Stomach (tissue), 9 donors: ENCODE data around the gene EPG5. TPM values are rescaled to one million over a fixed set of nuclear protein-coding genes. Genes with fewer than 3 reads are reported as not detected.

Source experiments
- DNase-seq, 2 donors: peaks; one replicate each; pipeline versions ENCODE4 v3.0.0 to v3.0.0-alpha.2; 2013 to 2019
- H3K27ac ChIP-seq, 5 donors: fragments of 200-600 bp in 4 of 5; sonication (generic) in 4 of 5; one replicate each; pipeline ENCODE4 v1.5.1; 2013 to 2019; ENCODE audit warnings: mild to moderate bottlenecking in 1 of 5, moderate library complexity in 1 of 5
- H3K27me3 ChIP-seq, 3 donors: fragments of 200-600 bp; sonication (generic); one replicate each; pipeline ENCODE4 v1.5.1; 2017 to 2019; ENCODE audit warnings: mixed run types in 1 of 3
- H3K36me3 ChIP-seq, 4 donors: fragments of 200-600 bp; sonication (generic); 1 replicate in 3 of 4; 2 replicates in 1 of 4; pipeline ENCODE4 v1.5.1; 2016 to 2019
- H3K4me1 ChIP-seq, 4 donors: fragments of 200-600 bp; sonication (generic); one replicate each; pipeline ENCODE4 v1.5.1; 2016 to 2019
- H3K4me3 ChIP-seq, 4 donors: fragments of 200-600 bp; sonication (generic) in 3 of 4; one replicate each; pipeline ENCODE4 v1.5.1; 2016 to 2019; ENCODE audit warnings: mild to moderate bottlenecking in 1 of 4
- H3K9me3 ChIP-seq, 4 donors: fragments of 200-600 bp; sonication (generic); one replicate each; pipeline ENCODE4 v1.5.1; 2016 to 2019
- EP300 ChIP-seq: sonication (generic); formaldehyde crosslinking; IDR thresholded peaks from one replicate; pipeline ENCODE4 v1.6.1; 2017; ENCODE audit warnings: antibody characterized with exemption
- POLR2A ChIP-seq, 4 donors: fragments of 450-650 bp; IDR thresholded peaks; one replicate each; pipeline ENCODE4 v1.6.1; 2016; ENCODE audit warnings: antibody characterized with exemption in 4 of 4, control low read depth in 2 of 4, mild to moderate bottlenecking in 1 of 4, moderate library complexity in 1 of 4
- POLR2AphosphoS5 ChIP-seq, 3 donors: sonication (generic); formaldehyde crosslinking; IDR thresholded peaks; one replicate each; pipeline ENCODE4 v1.6.1; 2016; ENCODE audit warnings: antibody characterized with exemption in 3 of 3
- WGBS, 5 donors: extraction: QIAGEN DNeasy Blood & Tissue Kit in 3 of 5; methylation state at CpG; one replicate each; pipeline versions ENCODE4 v1.1.5 to v1.1.7; 2013 to 2018; 5-methylcytosine and 5-hydroxymethylcytosine counted together
- intact Hi-C: fragments of 100-400 bp; cut with DNase I; formaldehyde crosslinking; loops from one replicate; pipeline ENCODE4 v1.15.1; 2023; ENCODE audit warnings: low total_unique reads
- polyA plus RNA-seq, 3 donors: library from polyadenylated mRNA; stranded (reverse); fragments of 200-250 nt; gene quantifications; one replicate each; pipeline ENCODE4 v1.2.3, GENCODE V29; 2013
- total RNA-seq, 5 donors: library from RNA; depleted of rRNA; stranded (reverse); fragments of >200 nt; gene quantifications; one replicate each; pipeline versions ENCODE4 v1.1.0 to v1.2.3, GENCODE V29; 2014 to 2016
- TF ChIP-seq, protein P1 (sequence below), 7 experiments: fragments of 450-650 bp in 4 of 7; fragments of 200-600 bp in 3 of 7; sonication (generic) in 3 of 7; IDR thresholded peaks; one replicate each; pipeline ENCODE4 v1.5.1; 2016 to 2019; ENCODE audit warnings: antibody characterized with exemption in 7 of 7, control low read depth in 2 of 7, mild to moderate bottlenecking in 1 of 7
- donor health status: healthy with polysubstance abuse.
- donor health status: Bipolar disorder and iron deficiency.
- donor health status: healthy.

The EPG5 gene
- total and polyA plus RNA-seq, 8 donors, result 2.0 to 52.9 (median 17.7) TPM

DNA sequence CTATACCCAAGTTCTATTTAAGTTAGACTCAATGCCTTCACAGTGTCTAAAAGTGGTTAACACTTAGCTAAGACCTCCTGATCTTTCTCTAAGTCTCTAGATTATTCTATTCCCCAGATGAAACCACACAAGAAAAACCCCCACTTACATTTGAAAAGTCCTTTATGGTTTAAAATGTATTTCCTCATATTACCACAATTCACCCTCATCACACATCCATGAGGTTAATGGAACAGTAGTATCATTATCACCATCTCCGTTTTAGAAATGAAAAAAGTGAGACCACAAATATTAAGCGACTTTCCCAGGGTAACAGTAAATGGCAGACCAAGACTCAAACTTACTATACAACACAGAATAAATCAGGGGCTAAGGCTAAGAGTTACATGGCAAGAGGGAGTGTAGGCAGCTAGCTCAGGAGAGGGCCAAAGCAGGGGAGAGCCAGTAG is 28.6 kb downstream of the EPG5 start:
- Histone ChIP-seq H3K4me1 (no peaks in the 10 kb centered on the region), H3K36me3 (peaks cover 54 to 99% (median 97%) of the 10 kb centered on the region in 4 donors), H3K4me3 (no peak overlapping the region), H3K9me3 (no peaks in the 10 kb centered on the region), H3K27me3 (no peaks in the 10 kb centered on the region), H3K27ac (no peak overlapping the region)
- TF ChIP-seq POLR2A (IDR thresholded peaks at IDR 0.05) (no peak), EP300 (no peak), POLR2AphosphoS5 (IDR thresholded peaks at IDR 0.05) (no peak)
- TF ChIP-seq, protein P1, sequence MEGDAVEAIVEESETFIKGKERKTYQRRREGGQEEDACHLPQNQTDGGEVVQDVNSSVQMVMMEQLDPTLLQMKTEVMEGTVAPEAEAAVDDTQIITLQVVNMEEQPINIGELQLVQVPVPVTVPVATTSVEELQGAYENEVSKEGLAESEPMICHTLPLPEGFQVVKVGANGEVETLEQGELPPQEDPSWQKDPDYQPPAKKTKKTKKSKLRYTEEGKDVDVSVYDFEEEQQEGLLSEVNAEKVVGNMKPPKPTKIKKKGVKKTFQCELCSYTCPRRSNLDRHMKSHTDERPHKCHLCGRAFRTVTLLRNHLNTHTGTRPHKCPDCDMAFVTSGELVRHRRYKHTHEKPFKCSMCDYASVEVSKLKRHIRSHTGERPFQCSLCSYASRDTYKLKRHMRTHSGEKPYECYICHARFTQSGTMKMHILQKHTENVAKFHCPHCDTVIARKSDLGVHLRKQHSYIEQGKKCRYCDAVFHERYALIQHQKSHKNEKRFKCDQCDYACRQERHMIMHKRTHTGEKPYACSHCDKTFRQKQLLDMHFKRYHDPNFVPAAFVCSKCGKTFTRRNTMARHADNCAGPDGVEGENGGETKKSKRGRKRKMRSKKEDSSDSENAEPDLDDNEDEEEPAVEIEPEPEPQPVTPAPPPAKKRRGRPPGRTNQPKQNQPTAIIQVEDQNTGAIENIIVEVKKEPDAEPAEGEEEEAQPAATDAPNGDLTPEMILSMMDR (IDR thresholded peaks at IDR 0.05), result no peak
- DNase-seq, result no peak
- 52 to 89% (median 67%) methylated on average over 2 of the region's 2 CpGs for WGBS, 5 donors
- intact Hi-C loops, result no loop called here

DNA sequence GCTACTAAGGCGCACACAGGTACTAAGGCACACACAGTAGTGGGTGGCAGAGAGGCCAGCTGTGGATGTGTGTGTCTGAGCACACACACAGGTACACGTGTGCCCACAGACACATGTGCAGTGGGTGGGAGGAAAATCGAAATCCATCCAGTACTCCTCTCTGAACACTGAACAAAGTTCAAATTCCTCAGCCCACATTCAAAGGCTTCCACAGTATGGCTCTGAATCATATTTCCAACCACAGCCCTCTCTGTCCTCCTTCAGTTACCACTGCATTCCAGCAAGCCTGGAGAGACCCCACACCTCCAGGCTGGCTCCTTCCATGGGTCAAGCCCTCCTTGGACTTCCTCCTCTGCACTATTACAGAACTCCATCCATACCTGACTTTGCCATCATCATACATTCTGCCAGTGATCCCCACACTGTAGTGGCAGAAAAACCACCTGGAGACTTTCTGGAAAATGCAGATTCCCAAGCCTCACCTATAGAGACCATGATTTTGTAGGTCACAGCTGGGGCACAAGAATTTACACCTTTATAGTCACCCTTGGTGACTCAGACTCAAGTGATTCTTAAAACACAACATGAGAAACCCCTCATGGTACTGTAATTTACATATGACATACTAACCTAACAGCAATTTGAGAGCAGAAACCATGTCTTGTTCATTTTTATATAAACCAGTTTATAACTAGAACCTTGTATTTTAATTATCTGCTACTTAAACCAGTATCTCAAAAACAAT is 31.4 kb downstream of the EPG5 start:
- Histone ChIP-seq H3K27ac (no peak overlapping the region), H3K4me3 (no peak overlapping the region), H3K4me1 (no peaks in the 10 kb centered on the region), H3K9me3 (no peaks in the 10 kb centered on the region), H3K27me3 (no peaks in the 10 kb centered on the region), H3K36me3 (peaks cover 44 to 96% (median 95%) of the 10 kb centered on the region in 4 donors)
- intact Hi-C loops, result no loop called here
- no peak for DNase-seq
- TF ChIP-seq, protein P1 (IDR thresholded peaks at IDR 0.05), result no peak
- TF ChIP-seq POLR2A (IDR thresholded peaks at IDR 0.05), result no peak
- no peak for TF ChIP-seq POLR2AphosphoS5 (IDR thresholded peaks at IDR 0.05)
- no peak for TF ChIP-seq EP300
- 77 to 97% (median 85%) methylated on average over 3 of the region's 3 CpGs for WGBS, 5 donors

DNA sequence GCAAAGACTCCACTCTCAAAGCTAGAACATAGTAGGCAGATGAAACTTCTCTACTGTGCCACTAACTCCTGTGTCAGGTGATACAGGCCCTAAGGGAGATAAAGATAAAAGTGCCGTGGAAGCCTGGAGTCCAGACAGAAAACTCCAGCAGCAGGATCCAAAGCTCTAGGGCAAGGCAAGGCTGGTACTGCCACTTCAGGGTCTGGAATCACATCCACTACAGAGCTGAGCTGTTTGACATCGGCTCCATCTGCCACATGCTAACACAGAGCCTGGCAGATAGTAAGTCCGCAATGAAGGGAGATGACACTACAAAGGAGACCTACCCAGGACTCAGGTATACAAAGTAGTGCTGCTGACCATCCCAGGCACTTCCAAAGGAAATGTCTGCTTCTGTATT is 34.4 kb downstream of the EPG5 start:
- DNase-seq, result no peak
- TF ChIP-seq POLR2A (IDR thresholded peaks at IDR 0.05) (no peak), EP300 (no peak), POLR2AphosphoS5 (IDR thresholded peaks at IDR 0.05) (no peak)
- TF ChIP-seq, protein P1 (IDR thresholded peaks at IDR 0.05), result no peak
- WGBS, 5 donors, result 53 to 90% (median 78%) methylated on average over 1 to 3 of the region's 3 CpGs
- intact Hi-C loops, result no loop called here
- peaks cover 35 to 96% (median 95%) of the 10 kb centered on the region in 4 donors for H3K36me3 ChIP-seq
- no peaks in the 10 kb centered on the region for H3K27me3 ChIP-seq
- H3K27ac ChIP-seq, result no peak overlapping the region
- H3K4me3 ChIP-seq, result no peak overlapping the region
- H3K4me1 ChIP-seq, result no peaks in the 10 kb centered on the region
- no peaks in the 10 kb centered on the region for H3K9me3 ChIP-seq

DNA sequence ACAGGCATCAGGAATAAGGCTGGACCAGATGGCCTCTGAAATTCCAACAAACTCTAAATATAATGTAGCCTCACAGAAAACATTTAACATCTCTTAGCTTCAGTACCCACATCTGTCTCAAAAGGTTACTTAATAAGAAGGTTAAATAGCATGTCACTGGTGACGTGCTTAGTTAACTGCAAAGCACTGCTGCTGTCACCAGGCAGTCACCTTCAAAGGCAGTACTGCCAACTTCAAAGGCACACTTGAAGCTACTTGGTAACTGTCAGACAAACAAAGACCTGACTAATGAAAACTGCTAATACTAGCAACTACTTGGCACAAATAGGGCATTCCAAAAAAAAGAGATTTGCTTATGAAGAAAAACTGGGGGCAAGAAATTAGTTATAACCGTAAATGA is 36.2 kb downstream of the EPG5 start:
- no peaks in the 10 kb centered on the region for H3K9me3 ChIP-seq
- intact Hi-C loops, result no loop called here
- 83 to 94% (median 91%) methylated on average over 2 of the region's 2 CpGs for WGBS, 5 donors
- no peak overlapping the region for H3K27ac ChIP-seq
- DNase-seq, result no peak
- TF ChIP-seq POLR2AphosphoS5 (IDR thresholded peaks at IDR 0.05) (no peak), EP300 (no peak), POLR2A (IDR thresholded peaks at IDR 0.05) (no peak)
- TF ChIP-seq, protein P1 (IDR thresholded peaks at IDR 0.05), result no peak
- no peaks in the 10 kb centered on the region for H3K4me1 ChIP-seq
- no peak overlapping the region for H3K4me3 ChIP-seq
- no peaks in the 10 kb centered on the region for H3K27me3 ChIP-seq
- H3K36me3 ChIP-seq, result peaks cover 40 to 98% (median 97%) of the 10 kb centered on the region in 4 donors
